GM15510 (cell line): ENCODE measurements around the gene ARHGAP15.

Experiments
- POLR2A ChIP-seq: IDR thresholded peaks from 3 replicates; pipeline ENCODE4 v1.6.1; 2011; ENCODE audit warnings: borderline replicate concordance; ENCODE audit not compliant: insufficient read length; ENCODE audit errors: extremely low read depth

The ARHGAP15 gene

DNA sequence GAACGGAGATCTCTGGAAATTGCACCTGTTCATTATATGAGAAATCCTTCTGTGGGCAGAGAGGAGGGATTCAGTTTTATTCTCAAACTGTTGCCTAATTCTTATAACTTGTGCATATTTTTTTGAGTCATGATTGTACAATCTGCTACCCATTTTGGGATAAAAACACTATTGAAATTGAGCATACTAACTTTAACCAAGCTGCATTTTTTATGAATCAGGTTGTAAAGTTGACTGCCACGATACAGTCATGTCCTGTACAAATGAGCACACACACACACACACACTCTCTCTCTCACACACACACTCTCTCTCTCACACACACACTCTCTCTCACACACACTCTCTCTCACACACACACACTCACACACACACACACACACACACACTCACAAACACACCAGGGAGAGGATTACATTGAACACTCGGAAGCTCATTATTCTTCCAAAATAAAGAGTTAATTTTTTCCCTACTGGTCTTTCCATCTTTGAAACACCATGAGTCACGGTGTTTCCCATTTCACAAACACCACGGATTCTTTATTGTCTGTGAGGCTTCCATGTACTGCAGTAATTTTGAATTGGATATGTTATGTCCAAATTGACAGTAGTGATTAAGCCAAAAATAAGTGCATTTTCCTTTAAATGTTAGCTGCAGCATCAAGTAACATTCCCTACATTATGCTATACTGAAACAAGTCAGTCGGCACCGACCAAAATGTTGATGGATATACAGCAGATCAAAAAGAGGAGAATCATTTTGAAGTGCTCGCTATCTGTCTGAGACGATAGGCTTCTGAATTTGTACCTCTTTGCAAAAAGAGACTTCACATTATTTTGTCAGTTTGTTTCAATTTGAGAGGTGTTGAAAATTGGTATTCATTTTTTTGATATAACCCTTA lies 216.9 kb downstream of the ARHGAP15 start:
- TF ChIP-seq POLR2A: no peak

DNA sequence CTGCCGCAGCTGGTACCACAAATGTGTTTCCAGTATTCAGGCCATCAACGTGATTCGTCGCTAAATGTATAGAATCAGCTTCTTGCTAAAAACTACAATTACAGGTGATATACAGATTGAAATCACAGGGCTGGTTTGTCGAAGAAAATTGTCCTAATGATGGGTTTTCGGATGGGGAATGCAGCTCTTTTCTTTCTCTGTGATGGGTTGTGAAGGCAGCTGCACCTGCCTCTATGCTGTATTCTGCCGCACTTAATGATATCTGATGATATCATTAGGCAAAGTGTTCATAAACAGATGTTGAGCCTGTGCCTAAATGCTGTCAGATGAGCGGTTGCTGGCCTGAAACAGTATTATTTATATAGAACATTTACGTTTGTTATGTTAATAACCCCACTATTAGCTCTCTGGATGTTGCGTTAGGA lies 218.1 kb downstream of the ARHGAP15 start:
- no peak for TF ChIP-seq POLR2A

- no peak for TF ChIP-seq POLR2A
Observed at GRCh38 chr2:143347901-143348414, 218.7 kb downstream of the ARHGAP15 start.

- TF ChIP-seq POLR2A: no peak
Observed at GRCh38 chr2:143354050-143354750, 225.0 kb downstream of the ARHGAP15 start.

DNA sequence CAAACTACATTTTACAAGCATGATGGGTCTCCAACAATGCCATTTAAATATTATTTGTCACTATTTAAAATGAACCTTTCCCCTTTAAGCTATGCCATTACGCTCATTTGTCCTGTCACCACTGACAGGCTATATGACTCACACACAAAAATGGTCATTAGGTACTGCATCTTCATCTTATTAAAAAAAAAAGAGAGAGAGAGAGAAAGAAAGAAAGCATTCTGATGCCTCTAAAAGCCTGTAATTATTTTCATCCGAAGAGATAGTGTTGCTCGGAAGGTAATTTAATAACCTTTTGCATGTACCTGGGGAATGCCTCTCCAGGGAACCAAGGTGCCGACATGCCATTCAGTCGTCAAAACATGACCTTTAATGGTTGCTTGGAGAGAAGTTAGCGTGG lies 226.7 kb downstream of the ARHGAP15 start:
- TF ChIP-seq POLR2A: no peak

- no peak for TF ChIP-seq POLR2A
Observed at GRCh38 chr2:143356336-143356735, 227.1 kb downstream of the ARHGAP15 start.

GRCh38 chr2:143356736-143357446 lies 227.7 kb downstream of the ARHGAP15 start:
- TF ChIP-seq POLR2A: no peak

DNA sequence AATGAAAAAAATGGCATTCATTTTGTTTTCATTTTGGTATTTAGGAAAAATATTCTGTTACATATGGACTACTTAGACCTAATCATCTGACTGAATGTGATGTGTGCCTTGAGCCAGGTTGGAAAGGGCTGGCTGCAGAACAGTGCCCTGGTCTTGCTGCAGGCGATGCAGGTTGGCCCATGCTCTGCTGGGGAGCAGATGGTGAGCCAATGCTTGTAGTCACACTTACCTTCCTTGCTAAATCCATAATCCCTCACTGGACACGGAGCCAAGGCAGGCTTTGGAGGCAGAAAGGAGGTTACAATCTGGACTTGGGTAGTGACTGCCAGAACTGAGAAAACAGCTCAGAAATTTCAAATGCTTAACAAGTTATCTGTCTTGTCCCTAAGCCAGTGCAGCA lies 228.7 kb downstream of the ARHGAP15 start:
- no peak for TF ChIP-seq POLR2A

GRCh38 chr2:143361346-143361745 lies 232.1 kb downstream of the ARHGAP15 start:
- no peak for TF ChIP-seq POLR2A

- no peak for TF ChIP-seq POLR2A
Observed at GRCh38 chr2:143371616-143372015, 242.4 kb downstream of the ARHGAP15 start.

GRCh38 chr2:143375384-143375880 lies 246.2 kb downstream of the ARHGAP15 start:
- TF ChIP-seq POLR2A: no peak

- no peak for TF ChIP-seq POLR2A
Observed at GRCh38 chr2:143378996-143379395, 249.8 kb downstream of the ARHGAP15 start.

GRCh38 chr2:143379955-143380354 lies 250.7 kb downstream of the ARHGAP15 start:
- no peak for TF ChIP-seq POLR2A

GRCh38 chr2:143382573-143382972 lies 253.4 kb downstream of the ARHGAP15 start:
- no peak for TF ChIP-seq POLR2A

GRCh38 chr2:143383016-143383415 lies 253.8 kb downstream of the ARHGAP15 start:
- TF ChIP-seq POLR2A: no peak
